Neuronal stem cell (in vitro differentiated cells): Measurements from ENCODE around the gene ABCF1.

Experiments used
- DNase-seq: peaks from one replicate; pipeline ENCODE4 v3.0.0-alpha.2; 2013; ENCODE audit warnings: low spot score
- H2AFZ ChIP-seq: one replicate; pipeline ENCODE4 v1.6.1; 2013; ENCODE audit warnings: mild to moderate bottlenecking, low read length, inconsistent platforms
- H2AK5ac ChIP-seq: 2 replicates; pipeline ENCODE4 v1.6.1; 2013; ENCODE audit warnings: low read depth, mild to moderate bottlenecking, inconsistent platforms, low read length, moderate library complexity, mixed read lengths
- H2BK120ac ChIP-seq: 2 replicates; pipeline ENCODE4 v1.6.1; 2013; ENCODE audit warnings: low read depth, mild to moderate bottlenecking, inconsistent platforms, low read length, moderate library complexity, mixed read lengths
- H2BK12ac ChIP-seq: one replicate; pipeline ENCODE4 v1.6.1; 2013; ENCODE audit warnings: low read length, inconsistent platforms
- H2BK15ac ChIP-seq: 2 replicates; pipeline ENCODE4 v1.6.1; 2013; ENCODE audit warnings: mild to moderate bottlenecking, low read length, inconsistent platforms, mixed read lengths
- H2BK5ac ChIP-seq: one replicate; pipeline ENCODE4 v1.6.1; 2013; ENCODE audit warnings: inconsistent platforms, mild to moderate bottlenecking, low read length, moderate library complexity
- H3K14ac ChIP-seq: one replicate; pipeline ENCODE4 v1.6.1; 2013; ENCODE audit warnings: low read length, inconsistent platforms
- H3K18ac ChIP-seq: 2 replicates; pipeline ENCODE4 v1.6.1; 2013; ENCODE audit warnings: low read length, inconsistent platforms
- H3K23ac ChIP-seq: 2 replicates; pipeline ENCODE4 v1.6.1; 2013; ENCODE audit warnings: low read depth, mild to moderate bottlenecking, mixed read lengths, low read length, inconsistent platforms; ENCODE audit not compliant: poor library complexity
- H3K27ac ChIP-seq: replicated peaks from 3 replicates; pipeline ENCODE4 v1.5.1; 2013; ENCODE audit warnings: low read length, inconsistent platforms
- H3K27me3 ChIP-seq, 3 experiments: 2 replicates each; pipeline ENCODE4 v1.6.1; 2013; ENCODE audit warnings: low read length in 3 of 3, mild to moderate bottlenecking in 2 of 3, inconsistent platforms in 1 of 3, low read depth in 1 of 3, mixed read lengths in 1 of 3, moderate library complexity in 1 of 3; ENCODE audit not compliant: control insufficient read depth in 3 of 3, insufficient read depth in 3 of 3
- H3K36me3 ChIP-seq, 2 donors: replicated peaks in 1 of 2; 2 replicates each; pipeline ENCODE4 v1.6.1; 2013; ENCODE audit warnings: low read length in 2 of 2; ENCODE audit not compliant: control insufficient read depth in 2 of 2, insufficient read depth in 2 of 2
- H3K4ac ChIP-seq: 2 replicates; pipeline ENCODE4 v1.6.1; 2013; ENCODE audit warnings: inconsistent platforms, mild to moderate bottlenecking, low read length, moderate library complexity
- H3K4me1 ChIP-seq, 2 donors: 1 replicate in 1 of 2; 2 replicates in 1 of 2; pipeline ENCODE4 v1.6.1; 2013; ENCODE audit warnings: low read length in 2 of 2, low read depth in 1 of 2; ENCODE audit not compliant: control insufficient read depth in 2 of 2, insufficient read depth in 1 of 2
- H3K4me2 ChIP-seq: one replicate; pipeline ENCODE4 v1.6.1; 2013; ENCODE audit warnings: mild to moderate bottlenecking, low read length, inconsistent platforms; ENCODE audit not compliant: insufficient read depth, poor library complexity, severe bottlenecking
- H3K4me3 ChIP-seq, 2 donors: 2 replicates each; pipeline ENCODE4 v1.5.1; 2013; ENCODE audit warnings: low read length in 2 of 2, mild to moderate bottlenecking in 2 of 2, inconsistent platforms in 1 of 2, moderate library complexity in 1 of 2
- H3K79me1 ChIP-seq: one replicate; pipeline ENCODE4 v1.6.1; 2013; ENCODE audit warnings: low read depth, mild to moderate bottlenecking, inconsistent platforms, low read length, moderate library complexity
- H3K9ac ChIP-seq: one replicate; pipeline ENCODE4 v1.6.1; 2013; ENCODE audit warnings: mild to moderate bottlenecking, low read depth, low read length, inconsistent platforms; ENCODE audit not compliant: poor library complexity
- H3K9me3 ChIP-seq, 2 donors: replicated peaks in 1 of 2; 2 replicates each; pipeline versions ENCODE3 to v1.6.1; 2013; ENCODE audit warnings: low read length in 2 of 2, mild to moderate bottlenecking in 2 of 2, inconsistent platforms in 1 of 2, low read depth in 1 of 2, mixed read lengths in 1 of 2, moderate library complexity in 1 of 2; ENCODE audit not compliant: control insufficient read depth in 2 of 2, insufficient read depth in 1 of 2
- H4K8ac ChIP-seq: one replicate; pipeline ENCODE4 v1.6.1; 2013; ENCODE audit warnings: low read depth, mild to moderate bottlenecking, inconsistent platforms, low read length, moderate library complexity
- H4K91ac ChIP-seq: one replicate; pipeline ENCODE4 v1.6.1; 2013; ENCODE audit warnings: low read length, low read depth, mild to moderate bottlenecking, inconsistent platforms; ENCODE audit not compliant: poor library complexity
- WGBS, 2 donors: extraction: QIAGEN DNeasy Blood & Tissue Kit; methylation state at CpG; one replicate each; pipeline ENCODE4 v1.1.7; 2013; ENCODE audit warnings: missing lambda C conversion rate in 2 of 2, mixed read lengths in 1 of 2; ENCODE audit not compliant: insufficient read length in 2 of 2, insufficient replicate concordance in 1 of 2; ENCODE audit errors: extremely low coverage in 2 of 2; 5-methylcytosine and 5-hydroxymethylcytosine counted together

Gene ABCF1

DNA sequence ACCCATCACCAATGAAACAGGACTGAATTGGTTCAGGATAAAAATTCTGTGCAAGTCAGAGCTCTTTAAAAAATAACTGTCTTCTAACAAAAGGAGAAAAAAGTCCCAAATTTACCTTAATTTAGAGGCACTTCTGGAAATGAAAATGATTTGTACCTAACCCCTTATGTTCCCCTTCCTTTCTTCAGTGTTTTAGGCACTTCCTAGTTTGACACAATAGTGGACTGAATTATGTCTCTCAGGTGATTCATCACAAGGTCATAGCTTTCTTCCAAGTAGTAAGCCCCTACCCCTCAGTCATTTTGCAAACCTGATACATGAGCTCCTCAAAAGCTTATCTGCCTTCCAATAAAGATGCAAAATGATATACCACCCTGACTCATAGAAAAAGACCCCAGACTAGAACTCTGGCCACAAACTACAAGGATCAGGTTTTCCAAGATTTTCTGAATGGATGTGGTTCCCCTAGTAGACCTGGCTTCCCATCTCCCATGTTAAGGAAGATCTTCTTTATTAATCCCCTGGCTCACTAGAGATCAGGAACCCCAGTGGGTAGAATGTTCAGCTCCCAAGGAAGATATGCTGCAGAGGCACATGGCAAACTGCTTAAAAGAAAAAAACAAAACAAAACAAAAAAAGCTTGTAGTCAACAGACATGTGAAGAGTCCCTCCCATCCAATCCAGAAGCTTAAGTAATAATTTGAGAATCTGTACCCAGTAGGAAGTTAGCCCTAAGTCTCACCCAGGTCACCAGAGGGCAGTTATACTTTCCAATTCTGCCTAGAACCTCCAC is 42.2 kb downstream of the ABCF1 start:
- H3K14ac ChIP-seq: no peak overlapping the region
- H2BK12ac ChIP-seq: no peak overlapping the region
- DNase-seq: no peak
- no peak overlapping the region for H2BK5ac ChIP-seq
- no peak overlapping the region for H4K91ac ChIP-seq
- no peak overlapping the region for H3K9ac ChIP-seq
- H3K23ac ChIP-seq: no peak overlapping the region
- no peak overlapping the region for H2AFZ ChIP-seq
- H3K4me2 ChIP-seq: peak overlapping the region; percentile 13
- no peaks in the 10 kb centered on the region for H3K9me3 ChIP-seq
- no peak overlapping the region for H2BK120ac ChIP-seq
- H3K4me1 ChIP-seq: peaks cover 8 to 10% of the 10 kb centered on the region in 2 donors
- no peak overlapping the region for H4K8ac ChIP-seq
- H3K27ac ChIP-seq: no peak overlapping the region
- H3K4ac ChIP-seq: no peak overlapping the region
- H2AK5ac ChIP-seq: no peak overlapping the region
- H3K79me1 ChIP-seq: peaks cover 2% of the 10 kb centered on the region
- peaks cover 18 to 77% of the 10 kb centered on the region in 2 donors for H3K36me3 ChIP-seq
- H3K18ac ChIP-seq: no peak overlapping the region
- no peak overlapping the region for H3K4me3 ChIP-seq
- H2BK15ac ChIP-seq: no peak overlapping the region
- H3K27me3 ChIP-seq: no peaks in the 10 kb centered on the region

DNA sequence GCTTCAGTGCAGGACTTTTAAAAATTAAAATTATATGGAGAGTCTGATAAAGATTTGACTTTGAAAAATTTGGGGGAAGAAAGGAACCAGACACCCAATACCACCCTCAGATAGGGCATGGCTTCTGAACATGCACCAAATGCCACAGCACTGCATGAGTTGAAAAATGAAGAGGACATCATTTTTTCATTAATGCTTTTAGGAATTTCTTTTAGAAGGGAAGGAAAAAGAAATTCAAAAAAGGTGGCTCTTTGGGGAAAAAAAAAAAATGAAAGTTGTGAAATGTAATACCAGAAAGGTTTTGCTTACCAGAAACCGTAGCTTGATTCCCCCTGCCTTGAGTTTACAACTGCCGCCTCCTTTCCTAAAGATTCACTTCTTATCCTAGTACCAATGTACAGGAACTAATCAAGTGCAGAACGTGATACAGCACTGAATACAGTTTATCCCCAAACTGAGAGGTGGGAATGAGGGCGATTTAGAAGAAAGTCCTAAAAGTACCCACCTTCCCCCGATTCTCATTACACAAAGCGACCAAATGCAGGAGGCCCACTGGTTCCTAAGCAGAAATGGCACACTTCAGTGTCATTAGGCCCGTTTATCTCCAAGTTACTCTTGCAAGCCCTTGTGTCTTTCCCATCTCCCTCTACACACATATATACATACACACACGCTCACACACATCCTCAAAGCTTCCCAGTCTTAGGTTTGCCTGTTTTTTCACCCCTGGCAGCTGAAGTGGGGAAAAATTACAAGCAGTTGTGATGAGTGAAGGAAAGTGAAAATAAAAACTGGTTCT is 43.0 kb downstream of the ABCF1 start:
- WGBS, 2 donors: no CpG with 5 or more reads among the region's 8 CpGs
- Histone ChIP-seq H3K27ac (peak overlapping the region; percentile 34), H2BK5ac (no peak overlapping the region), H2BK12ac (no peak overlapping the region), H3K79me1 (peaks cover 2% of the 10 kb centered on the region), H3K36me3 (peaks cover 11 to 72% of the 10 kb centered on the region in 2 donors), H3K23ac (no peak overlapping the region), H3K27me3 (no peaks in the 10 kb centered on the region), H3K9ac (peak overlapping the region; percentile 87), H3K4me2 (peak overlapping the region; percentile 60), H3K14ac (no peak overlapping the region), H3K4me3 (peak overlapping the region; percentile 58 to 73), H2BK15ac (no peak overlapping the region), H4K91ac (no peak overlapping the region), H4K8ac (no peak overlapping the region), H3K18ac (no peak overlapping the region), H2AK5ac (no peak overlapping the region), H2AFZ (no peak overlapping the region), H3K9me3 (no peaks in the 10 kb centered on the region), H3K4me1 (peaks cover 11% of the 10 kb centered on the region in 2 donors), H2BK120ac (no peak overlapping the region), H3K4ac (no peak overlapping the region)
- DNase-seq: no peak

DNA sequence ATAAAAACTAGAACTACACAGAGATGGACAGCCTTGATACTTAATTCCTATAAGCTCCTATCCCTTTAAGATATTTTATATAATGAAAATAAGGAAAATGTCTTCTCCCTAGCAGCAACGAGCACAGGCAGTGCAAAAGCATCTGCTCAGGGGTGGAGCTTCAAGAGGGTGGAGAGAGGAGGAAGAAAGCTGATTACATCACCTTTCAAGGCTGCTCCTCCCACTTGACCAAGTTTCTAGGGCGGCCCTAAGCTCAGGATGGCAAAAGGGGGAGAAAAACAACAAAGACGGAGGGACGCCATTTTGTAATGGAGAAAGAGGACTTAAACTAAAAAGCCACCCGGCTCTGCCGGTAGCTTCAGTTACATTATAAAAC is 43.6 kb downstream of the ABCF1 start:
- Histone ChIP-seq H3K4ac (no peak overlapping the region), H2BK12ac (no peak overlapping the region), H3K79me1 (peaks cover 2% of the 10 kb centered on the region), H3K27ac (no peak overlapping the region), H2BK120ac (no peak overlapping the region), H3K27me3 (no peaks in the 10 kb centered on the region), H2BK5ac (no peak overlapping the region), H3K9ac (no peak overlapping the region), H3K4me2 (peak overlapping the region; percentile 60), H2AFZ (no peak overlapping the region), H2BK15ac (no peak overlapping the region), H2AK5ac (no peak overlapping the region), H3K4me3 (peak overlapping the region in 1 of 2 donors; percentile 73), H3K23ac (no peak overlapping the region), H3K9me3 (no peaks in the 10 kb centered on the region), H3K14ac (no peak overlapping the region), H4K91ac (no peak overlapping the region), H3K18ac (no peak overlapping the region), H3K36me3 (peaks cover 10 to 72% of the 10 kb centered on the region in 2 donors), H3K4me1 (peaks cover 11% of the 10 kb centered on the region in 2 donors), H4K8ac (no peak overlapping the region)
- WGBS, 2 donors: no CpG with 5 or more reads among the region's 6 CpGs
- DNase-seq: peak; percentile 92

DNA sequence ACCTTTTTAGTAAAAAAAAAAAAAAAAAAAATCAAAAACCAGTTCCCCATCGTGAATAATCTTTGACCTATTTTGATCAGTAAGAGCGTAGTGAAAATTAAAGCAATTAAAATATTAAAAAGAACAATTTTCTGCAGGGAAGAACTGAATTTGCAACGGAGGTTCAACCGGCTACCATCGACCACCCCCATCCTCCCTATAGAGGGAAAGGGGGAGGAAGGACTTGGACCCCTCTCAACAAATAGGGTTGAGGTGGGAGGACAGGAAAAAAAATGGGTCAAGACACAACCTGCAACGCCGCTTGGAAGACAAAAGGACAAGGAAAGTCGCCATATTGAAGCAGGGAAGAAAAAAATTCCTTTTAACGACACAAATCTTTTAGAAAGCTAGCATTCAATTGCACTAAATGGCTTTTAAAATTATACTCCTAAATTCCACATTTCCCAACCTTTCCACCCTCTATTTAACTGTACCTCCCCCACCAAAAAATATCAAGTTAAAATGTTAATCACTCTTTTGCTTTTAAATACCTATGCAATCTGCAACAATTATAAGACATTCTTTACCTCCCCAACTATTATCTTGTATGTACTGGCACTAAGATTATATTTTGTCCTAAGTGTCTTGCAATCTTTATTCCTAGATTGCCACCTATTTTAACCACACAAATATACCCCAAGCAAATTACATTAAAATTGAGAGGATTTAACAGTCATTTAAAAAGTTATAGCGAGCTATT is 44.1 kb downstream of the ABCF1 start:
- Histone ChIP-seq H3K18ac (peak overlapping the region; percentile 83), H3K9me3 (no peaks in the 10 kb centered on the region), H3K79me1 (peaks cover 2% of the 10 kb centered on the region), H3K14ac (no peak overlapping the region), H4K91ac (no peak overlapping the region), H2BK15ac (no peak overlapping the region), H3K4me3 (peak overlapping the region; percentile 73 to 88), H2AK5ac (no peak overlapping the region), H3K36me3 (peaks cover 10 to 69% of the 10 kb centered on the region in 2 donors), H3K4me2 (peak overlapping the region; percentile 15), H3K27ac (peak overlapping the region; percentile 97), H3K27me3 (no peaks in the 10 kb centered on the region), H3K23ac (no peak overlapping the region), H2AFZ (no peak overlapping the region), H3K9ac (peak overlapping the region; percentile 87), H3K4ac (no peak overlapping the region), H2BK120ac (no peak overlapping the region), H2BK12ac (no peak overlapping the region), H2BK5ac (no peak overlapping the region), H4K8ac (no peak overlapping the region), H3K4me1 (peaks cover 11% of the 10 kb centered on the region in 2 donors)
- no CpG with 5 or more reads among the region's 10 CpGs for WGBS, 2 donors
- peak; percentile 56 for DNase-seq
